ENCODE results near the gene ANKUB1.

ANKUB1 gene

DNA sequence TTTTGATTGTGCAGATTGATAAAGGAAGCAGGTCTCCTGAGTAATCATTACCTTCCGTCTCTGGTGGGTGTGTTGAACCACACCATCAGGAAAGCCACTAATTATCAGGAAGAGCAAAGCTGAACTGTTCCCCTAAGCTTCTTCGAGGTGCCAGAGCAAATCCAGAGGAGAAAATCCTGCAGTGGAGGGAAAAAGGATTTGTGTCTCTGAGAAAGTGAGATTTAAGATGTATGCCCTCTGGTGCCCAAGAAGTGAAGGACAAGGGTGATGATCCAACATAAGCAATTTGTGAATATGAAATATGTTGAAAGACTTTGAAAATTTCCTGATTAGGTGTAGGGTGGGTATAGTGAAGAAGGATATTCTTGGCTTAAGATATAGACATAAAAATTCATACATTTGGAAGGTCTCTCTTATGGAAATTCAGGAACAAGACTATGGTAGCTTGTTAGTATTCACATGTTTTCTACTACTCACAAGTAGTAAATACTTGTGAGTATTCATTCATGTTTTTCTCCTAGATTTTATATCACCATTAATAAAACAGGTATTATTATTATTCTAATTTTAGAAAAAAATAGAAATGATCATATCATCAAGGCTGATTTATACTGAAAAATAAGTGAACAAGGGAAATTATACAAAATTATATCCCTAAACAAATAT is 74.8 kb downstream of the ANKUB1 start:
- no peaks in the 10 kb centered on the region for H3K4me1 Mint-ChIP-seq (ENCODE audit: low read depth)
- H3K4me3 Mint-ChIP-seq: no peak overlapping the region
- H3K9me3 Mint-ChIP-seq (ENCODE audit: low read depth): peaks cover 9% of the 10 kb centered on the region
- H3K36me3 Mint-ChIP-seq: peaks cover 6% of the 10 kb centered on the region
- H3K27me3 Mint-ChIP-seq: no peaks in the 10 kb centered on the region
- no peak overlapping the region for H3K27ac Mint-ChIP-seq

DNA sequence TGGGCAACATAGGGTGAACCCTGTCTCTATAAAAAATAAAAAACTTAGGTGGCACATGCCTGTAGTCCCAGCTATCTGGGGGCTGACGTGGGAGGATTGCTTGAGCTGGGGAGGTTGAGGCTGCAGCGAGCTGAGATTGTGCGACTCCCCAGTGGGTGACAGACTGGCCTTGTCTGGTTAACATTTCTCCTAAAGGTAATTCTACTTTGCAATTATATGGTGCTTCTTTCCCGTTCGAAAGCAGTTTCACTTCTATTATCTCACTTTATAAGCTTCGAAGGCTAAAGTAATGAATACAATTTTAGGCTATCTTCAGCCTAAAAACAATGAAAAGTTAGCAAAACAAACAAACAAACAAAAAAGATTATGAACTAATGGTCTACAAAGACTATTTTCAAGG is 75.4 kb downstream of the ANKUB1 start:
- Mint-ChIP-seq H3K27me3 (no peaks in the 10 kb centered on the region), H3K36me3 (peaks cover 6% of the 10 kb centered on the region), H3K27ac (no peak overlapping the region), H3K4me1 (ENCODE audit: low read depth) (no peaks in the 10 kb centered on the region), H3K4me3 (no peak overlapping the region), H3K9me3 (ENCODE audit: low read depth) (peaks cover 7% of the 10 kb centered on the region)

DNA sequence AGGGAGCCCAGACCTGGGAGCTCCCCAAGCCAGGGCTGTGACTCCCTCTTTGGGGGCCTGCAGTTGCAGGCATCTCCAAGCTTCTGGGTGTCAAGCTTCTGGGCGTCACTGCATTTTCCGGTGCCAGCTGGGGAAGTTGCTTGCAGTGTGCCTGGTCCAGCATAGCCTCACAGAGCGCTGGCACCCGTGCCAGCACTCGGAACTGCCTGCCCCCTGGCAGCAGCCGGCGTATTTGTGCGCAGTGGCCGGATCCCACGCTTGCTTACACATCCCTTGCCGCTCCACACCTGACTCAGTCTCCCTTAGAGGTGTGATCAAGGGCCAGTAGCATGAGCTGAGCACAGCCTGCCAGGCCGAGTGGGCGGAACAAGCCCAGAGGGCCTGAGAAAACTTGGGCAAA is 77.1 kb downstream of the ANKUB1 start:
- H3K4me3 Mint-ChIP-seq: no peak overlapping the region
- no peaks in the 10 kb centered on the region for H3K9me3 Mint-ChIP-seq (ENCODE audit: low read depth)
- no peaks in the 10 kb centered on the region for H3K36me3 Mint-ChIP-seq
- H3K27me3 Mint-ChIP-seq: no peaks in the 10 kb centered on the region
- H3K4me1 Mint-ChIP-seq (ENCODE audit: low read depth): no peaks in the 10 kb centered on the region
- H3K27ac Mint-ChIP-seq: no peak overlapping the region

DNA sequence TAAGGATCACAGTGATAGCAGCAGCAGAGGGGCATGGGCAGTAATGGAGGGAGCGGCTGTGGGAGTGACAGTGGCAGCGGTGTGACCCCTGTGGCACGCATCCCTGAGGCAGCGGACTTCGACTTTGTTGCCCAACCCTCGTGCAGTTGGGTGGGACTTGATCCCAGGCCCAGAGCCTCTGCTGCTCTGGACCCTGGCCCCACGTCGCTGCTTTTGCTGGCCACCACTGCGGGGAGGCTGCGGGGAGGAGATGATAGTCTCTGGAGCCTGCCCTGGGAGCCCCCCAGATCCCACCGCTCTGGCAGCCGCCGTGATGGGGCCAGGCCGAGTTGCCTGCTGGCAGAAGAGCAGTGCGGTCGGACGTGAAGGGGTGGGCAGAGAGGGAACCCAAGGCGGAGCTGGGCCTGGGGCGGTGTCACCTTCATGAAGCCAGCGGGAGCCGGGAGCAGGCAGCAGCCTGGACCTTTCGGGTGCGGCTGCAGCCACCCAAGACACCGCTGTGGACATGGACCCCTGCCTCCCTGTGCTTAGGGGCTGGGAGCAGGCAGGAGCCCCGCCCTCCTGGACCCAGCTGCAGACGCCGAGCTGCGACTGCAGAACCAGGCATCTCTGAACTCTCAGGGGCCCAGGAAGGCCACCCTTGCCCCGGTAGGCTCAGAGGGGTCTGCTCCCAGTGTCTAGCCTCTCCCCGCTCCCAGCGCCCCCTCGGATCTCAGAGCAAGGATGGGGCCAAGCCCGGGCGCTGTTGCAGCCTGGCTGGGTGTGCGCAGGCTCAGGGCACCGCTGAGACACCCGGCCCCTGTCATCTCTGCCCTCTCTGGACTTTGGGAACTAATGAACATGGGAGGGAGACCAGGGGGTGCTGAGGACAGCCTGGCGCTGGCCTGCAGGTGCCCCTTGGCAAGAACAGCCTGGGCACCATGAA is 78.4 kb downstream of the ANKUB1 start:
- no peaks in the 10 kb centered on the region for H3K27me3 Mint-ChIP-seq
- no peaks in the 10 kb centered on the region for H3K36me3 Mint-ChIP-seq
- no peaks in the 10 kb centered on the region for H3K4me1 Mint-ChIP-seq (ENCODE audit: low read depth)
- no peak overlapping the region for H3K4me3 Mint-ChIP-seq
- H3K27ac Mint-ChIP-seq: no peak overlapping the region
- no peaks in the 10 kb centered on the region for H3K9me3 Mint-ChIP-seq (ENCODE audit: low read depth)
